AG09309 (cell line): ENCODE measurements around the gene HSPA14.
"Not testable (repeated sequence)": the region's sequence is repeated elsewhere in the genome, so short reads cannot be mapped to it uniquely, and the experiment has no call there.

ENCODE experiments used
- DNase-seq: peaks from one replicate; pipeline ENCODE4 v3.0.0-alpha.2; 2010; ENCODE audit warnings: low read depth
- H3K4me3 ChIP-seq: 2 replicates; pipeline ENCODE4 v1.5.1; 2011; ENCODE audit warnings: mild to moderate bottlenecking, low read depth, low read length, moderate library complexity; ENCODE audit not compliant: control insufficient read depth
- TF ChIP-seq, protein P1 (sequence below): IDR thresholded peaks from 2 replicates; pipeline ENCODE4 v1.5.1; 2011; ENCODE audit warnings: mild to moderate bottlenecking, low read depth, low read length, inconsistent platforms; ENCODE audit not compliant: insufficient read depth, control insufficient read depth; ENCODE audit errors: missing control alignments

Gene HSPA14

DNA sequence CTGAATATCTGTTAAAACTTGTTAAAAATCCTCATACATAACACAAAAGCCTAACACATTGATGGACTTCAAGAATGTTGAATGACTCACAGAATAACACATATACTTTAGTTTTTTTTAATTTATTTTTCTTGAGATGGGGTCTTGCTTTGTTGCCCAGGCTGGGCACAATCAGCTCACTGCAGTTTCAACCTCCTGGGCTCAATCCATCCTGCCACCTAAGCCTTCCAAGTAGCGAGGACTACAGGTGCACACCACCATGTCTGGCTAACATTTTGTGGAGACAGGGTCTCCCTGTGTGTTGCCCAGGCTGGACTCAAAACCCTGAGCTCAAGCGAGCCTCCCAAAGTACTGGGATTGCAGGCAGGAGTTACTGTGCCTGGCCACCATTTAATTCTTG is 68.7 kb downstream of the HSPA14 start:
- DNase-seq: no peak
- no peak overlapping the region for H3K4me3 ChIP-seq
- TF ChIP-seq, protein P1, sequence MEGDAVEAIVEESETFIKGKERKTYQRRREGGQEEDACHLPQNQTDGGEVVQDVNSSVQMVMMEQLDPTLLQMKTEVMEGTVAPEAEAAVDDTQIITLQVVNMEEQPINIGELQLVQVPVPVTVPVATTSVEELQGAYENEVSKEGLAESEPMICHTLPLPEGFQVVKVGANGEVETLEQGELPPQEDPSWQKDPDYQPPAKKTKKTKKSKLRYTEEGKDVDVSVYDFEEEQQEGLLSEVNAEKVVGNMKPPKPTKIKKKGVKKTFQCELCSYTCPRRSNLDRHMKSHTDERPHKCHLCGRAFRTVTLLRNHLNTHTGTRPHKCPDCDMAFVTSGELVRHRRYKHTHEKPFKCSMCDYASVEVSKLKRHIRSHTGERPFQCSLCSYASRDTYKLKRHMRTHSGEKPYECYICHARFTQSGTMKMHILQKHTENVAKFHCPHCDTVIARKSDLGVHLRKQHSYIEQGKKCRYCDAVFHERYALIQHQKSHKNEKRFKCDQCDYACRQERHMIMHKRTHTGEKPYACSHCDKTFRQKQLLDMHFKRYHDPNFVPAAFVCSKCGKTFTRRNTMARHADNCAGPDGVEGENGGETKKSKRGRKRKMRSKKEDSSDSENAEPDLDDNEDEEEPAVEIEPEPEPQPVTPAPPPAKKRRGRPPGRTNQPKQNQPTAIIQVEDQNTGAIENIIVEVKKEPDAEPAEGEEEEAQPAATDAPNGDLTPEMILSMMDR: no peak

DNA sequence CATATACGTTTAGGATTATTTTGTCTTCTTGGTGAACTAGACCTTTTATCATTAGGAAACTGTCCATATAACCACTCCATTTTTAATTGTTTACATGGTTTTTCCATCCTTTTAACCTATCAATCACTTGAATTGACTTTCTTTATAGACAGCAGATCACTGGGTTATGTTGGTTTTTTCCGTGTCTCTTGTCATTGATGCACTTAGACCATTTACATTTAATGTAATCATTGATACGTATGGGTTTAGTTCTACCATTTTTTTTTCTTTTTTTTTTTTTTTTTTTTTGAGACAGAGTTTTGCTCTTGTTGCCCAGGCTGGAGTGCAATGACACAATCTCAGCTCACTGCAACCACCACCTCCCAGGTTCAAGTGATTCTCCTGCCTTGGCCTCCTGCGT is 69.5 kb downstream of the HSPA14 start:
- not testable (repeated sequence) for H3K4me3 ChIP-seq, DNase-seq

DNA sequence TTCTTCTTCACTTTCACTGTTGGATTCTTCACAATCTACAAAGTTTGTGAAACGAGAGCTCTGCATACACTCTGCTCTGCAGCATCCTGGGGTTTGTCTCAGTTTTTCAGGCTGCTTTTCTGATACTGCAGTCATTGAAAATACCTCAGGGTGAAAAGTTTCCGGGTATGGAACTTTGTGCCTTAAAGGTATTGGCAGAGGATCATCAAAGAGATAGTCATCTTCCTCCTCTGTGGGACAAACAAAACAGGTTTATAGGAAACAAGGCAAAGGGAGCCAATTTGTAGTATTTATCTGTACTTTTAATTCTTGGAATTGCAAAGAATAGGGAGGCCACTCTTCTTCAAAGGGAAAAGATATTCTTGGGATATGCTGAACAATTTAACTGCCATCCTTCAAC is 71.0 kb downstream of the HSPA14 start:
- H3K4me3 ChIP-seq: no peak overlapping the region
- TF ChIP-seq, protein P1: no peak
- DNase-seq: no peak

DNA sequence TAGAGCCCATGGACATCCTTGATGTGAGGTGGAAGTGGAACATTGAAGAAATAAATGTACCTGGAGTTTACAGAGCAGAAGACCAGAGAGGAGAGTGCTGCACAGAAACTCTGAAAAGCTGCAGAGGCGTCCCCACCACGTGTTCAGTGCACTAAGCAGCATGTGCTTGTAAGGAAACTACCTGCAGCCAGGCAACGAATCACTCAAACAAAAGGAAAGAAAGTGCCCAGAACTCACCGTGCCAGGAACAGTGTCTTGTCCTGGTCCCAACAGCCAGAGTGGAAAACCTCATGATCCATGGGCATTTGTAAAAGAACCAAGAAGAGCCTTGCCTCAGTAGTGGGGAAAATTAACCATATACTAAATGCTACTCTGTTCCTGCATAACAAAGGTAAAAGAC is 72.8 kb downstream of the HSPA14 start:
- TF ChIP-seq, protein P1: no peak
- H3K4me3 ChIP-seq: no peak overlapping the region
- DNase-seq: no peak

DNA sequence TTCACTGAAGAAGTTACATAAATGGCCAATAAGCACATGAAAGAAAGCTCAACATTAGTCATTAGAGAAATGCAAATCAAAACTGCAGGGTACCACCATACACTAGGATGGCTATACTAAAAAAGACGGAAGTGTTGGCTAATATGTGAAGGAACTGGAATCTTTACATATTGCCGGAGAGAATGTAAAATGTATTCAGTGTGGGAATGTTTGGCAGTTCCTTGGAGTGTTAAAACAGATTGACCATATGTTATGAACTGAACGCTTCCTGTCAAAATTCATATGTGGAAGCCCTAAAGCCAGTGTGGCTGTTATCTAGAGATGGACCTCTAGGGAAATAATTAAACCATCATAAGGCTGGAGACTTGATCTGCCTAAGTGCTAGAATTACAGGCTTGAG is 73.7 kb downstream of the HSPA14 start:
- DNase-seq: no peak
- TF ChIP-seq, protein P1: no peak
- H3K4me3 ChIP-seq: no peak overlapping the region

DNA sequence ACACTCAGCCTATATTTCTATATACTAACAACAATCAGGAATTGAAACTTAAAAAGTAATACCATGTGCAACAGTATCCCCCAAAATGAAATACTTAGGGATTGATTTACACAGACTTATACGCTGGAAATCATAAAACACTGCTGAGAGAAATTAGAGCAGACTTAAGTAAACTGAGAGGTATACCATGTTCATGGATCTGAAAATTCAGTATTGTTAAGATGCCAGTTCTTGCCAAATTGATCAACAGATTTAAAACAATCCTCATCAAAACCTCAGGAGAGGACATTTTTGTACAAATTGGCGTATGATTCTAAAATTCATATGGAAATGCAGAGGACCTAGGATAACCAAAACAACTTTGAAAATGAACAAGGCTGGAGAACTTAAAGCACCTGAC is 78.5 kb downstream of the HSPA14 start:
- TF ChIP-seq, protein P1: no peak
- no peak overlapping the region for H3K4me3 ChIP-seq
- no peak for DNase-seq

DNA sequence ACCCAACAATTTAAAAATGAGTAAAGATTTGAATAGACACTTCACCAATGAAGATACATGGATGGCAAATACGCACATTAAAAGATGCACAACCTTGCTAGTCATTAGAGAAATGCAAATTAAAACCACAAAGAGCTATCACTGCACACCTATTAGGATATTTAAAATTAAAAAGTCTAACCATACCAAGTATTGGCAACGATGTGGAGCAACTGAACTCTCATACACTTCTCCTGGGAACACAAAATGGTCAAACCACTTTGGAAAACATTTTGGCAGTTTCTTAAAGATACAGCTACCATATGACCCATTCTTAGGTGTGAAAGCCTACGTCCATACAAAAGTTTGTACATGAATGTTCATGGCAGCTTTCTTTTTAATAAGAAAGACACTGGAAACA is 79.7 kb downstream of the HSPA14 start:
- DNase-seq: no peak
- TF ChIP-seq, protein P1: no peak
- H3K4me3 ChIP-seq: no peak overlapping the region
